ENCODE results near the gene LAMC1.

LAMC1 gene

GRCh38 chr1:183022202-183023145 is 746 bp upstream of the LAMC1 start:
- H3K4me3 ChIP-seq (ENCODE audit: low read length) = peak overlapping the region; percentile 76
- peaks cover 5% of the 10 kb centered on the region for H3K36me3 ChIP-seq (ENCODE audit: insufficient read depth, low read length)
- peaks cover 23% of the 10 kb centered on the region for H3K4me1 ChIP-seq (ENCODE audit: control insufficient read depth, insufficient read depth, low read length)
- no peaks in the 10 kb centered on the region for H3K9me3 ChIP-seq (replicated peaks; ENCODE audit: low read length)
- peak overlapping the region; percentile 98 for H3K9ac ChIP-seq (ENCODE audit: low read depth, low read length)
- H3K27me3 ChIP-seq (ENCODE audit: control insufficient read depth, insufficient read depth, low read length) = no peaks in the 10 kb centered on the region
- peak overlapping the region; percentile 79 for H3K4me2 ChIP-seq (ENCODE audit: low read length)

GRCh38 chr1:183023601-183024316 is 539 bp downstream of the LAMC1 start:
- Histone ChIP-seq H3K9me3 (replicated peaks; ENCODE audit: low read length) (no peaks in the 10 kb centered on the region), H3K27me3 (ENCODE audit: control insufficient read depth, insufficient read depth, low read length) (no peaks in the 10 kb centered on the region), H3K4me3 (ENCODE audit: low read length) (peak overlapping the region; percentile 94), H3K9ac (ENCODE audit: low read depth, low read length) (peak overlapping the region; percentile 98), H3K4me1 (ENCODE audit: control insufficient read depth, insufficient read depth, low read length) (peaks cover 35% of the 10 kb centered on the region), H3K36me3 (ENCODE audit: insufficient read depth, low read length) (peaks cover 12% of the 10 kb centered on the region), H3K4me2 (ENCODE audit: low read length) (peak overlapping the region; percentile 84)

- no peaks in the 10 kb centered on the region for H3K9me3 ChIP-seq (replicated peaks; ENCODE audit: low read length)
- H3K27me3 ChIP-seq (ENCODE audit: control insufficient read depth, insufficient read depth, low read length) = no peaks in the 10 kb centered on the region
- H3K9ac ChIP-seq (ENCODE audit: low read depth, low read length) = peak overlapping the region; percentile 98
- peaks cover 19% of the 10 kb centered on the region for H3K36me3 ChIP-seq (ENCODE audit: insufficient read depth, low read length)
- peak overlapping the region; percentile 94 for H3K4me3 ChIP-seq (ENCODE audit: low read length)
- peak overlapping the region; percentile 84 for H3K4me2 ChIP-seq (ENCODE audit: low read length)
- H3K4me1 ChIP-seq (ENCODE audit: control insufficient read depth, insufficient read depth, low read length) = peaks cover 42% of the 10 kb centered on the region
These were observed 1.2 kb downstream of the LAMC1 start for GRCh38 chr1:183024317-183025009.

GRCh38 chr1:183025010-183025337 is 1.8 kb downstream of the LAMC1 start:
- peak overlapping the region; percentile 98 for H3K9ac ChIP-seq (ENCODE audit: low read depth, low read length)
- no peaks in the 10 kb centered on the region for H3K9me3 ChIP-seq (replicated peaks; ENCODE audit: low read length)
- peak overlapping the region; percentile 84 for H3K4me2 ChIP-seq (ENCODE audit: low read length)
- peaks cover 19% of the 10 kb centered on the region for H3K36me3 ChIP-seq (ENCODE audit: insufficient read depth, low read length)
- H3K4me1 ChIP-seq (ENCODE audit: control insufficient read depth, insufficient read depth, low read length) = peaks cover 47% of the 10 kb centered on the region
- H3K4me3 ChIP-seq (ENCODE audit: low read length) = peak overlapping the region; percentile 94
- H3K27me3 ChIP-seq (ENCODE audit: control insufficient read depth, insufficient read depth, low read length) = no peaks in the 10 kb centered on the region

GRCh38 chr1:183025782-183026774 is 2.9 kb downstream of the LAMC1 start:
- H3K4me2 ChIP-seq (ENCODE audit: low read length) = peak overlapping the region; percentile 84
- peak overlapping the region; percentile 94 for H3K4me3 ChIP-seq (ENCODE audit: low read length)
- no peaks in the 10 kb centered on the region for H3K27me3 ChIP-seq (ENCODE audit: control insufficient read depth, insufficient read depth, low read length)
- peak overlapping the region; percentile 98 for H3K9ac ChIP-seq (ENCODE audit: low read depth, low read length)
- no peaks in the 10 kb centered on the region for H3K9me3 ChIP-seq (replicated peaks; ENCODE audit: low read length)
- peaks cover 58% of the 10 kb centered on the region for H3K4me1 ChIP-seq (ENCODE audit: control insufficient read depth, insufficient read depth, low read length)
- H3K36me3 ChIP-seq (ENCODE audit: insufficient read depth, low read length) = peaks cover 19% of the 10 kb centered on the region

GRCh38 chr1:183027031-183027430 is 3.8 kb downstream of the LAMC1 start:
- Histone ChIP-seq H3K4me1 (ENCODE audit: control insufficient read depth, insufficient read depth, low read length) (peaks cover 64% of the 10 kb centered on the region), H3K9me3 (replicated peaks; ENCODE audit: low read length) (no peaks in the 10 kb centered on the region), H3K27me3 (ENCODE audit: control insufficient read depth, insufficient read depth, low read length) (no peaks in the 10 kb centered on the region), H3K9ac (ENCODE audit: low read depth, low read length) (peak overlapping the region; percentile 98), H3K4me3 (ENCODE audit: low read length) (peak overlapping the region; percentile 94), H3K4me2 (ENCODE audit: low read length) (peak overlapping the region; percentile 84), H3K36me3 (ENCODE audit: insufficient read depth, low read length) (peaks cover 19% of the 10 kb centered on the region)

GRCh38 chr1:183027791-183028190 is 4.6 kb downstream of the LAMC1 start:
- H3K27me3 ChIP-seq (ENCODE audit: control insufficient read depth, insufficient read depth, low read length) = no peaks in the 10 kb centered on the region
- peak overlapping the region; percentile 98 for H3K9ac ChIP-seq (ENCODE audit: low read depth, low read length)
- H3K4me3 ChIP-seq (ENCODE audit: low read length) = peak overlapping the region; percentile 94
- peaks cover 23% of the 10 kb centered on the region for H3K36me3 ChIP-seq (ENCODE audit: insufficient read depth, low read length)
- peak overlapping the region; percentile 84 for H3K4me2 ChIP-seq (ENCODE audit: low read length)
- peaks cover 66% of the 10 kb centered on the region for H3K4me1 ChIP-seq (ENCODE audit: control insufficient read depth, insufficient read depth, low read length)
- no peaks in the 10 kb centered on the region for H3K9me3 ChIP-seq (replicated peaks; ENCODE audit: low read length)

- peak overlapping the region; percentile 69 for H3K4me2 ChIP-seq (ENCODE audit: low read length)
- H3K9me3 ChIP-seq (replicated peaks; ENCODE audit: low read length) = no peaks in the 10 kb centered on the region
- peak overlapping the region; percentile 44 for H3K9ac ChIP-seq (ENCODE audit: low read depth, low read length)
- H3K27me3 ChIP-seq (ENCODE audit: control insufficient read depth, insufficient read depth, low read length) = no peaks in the 10 kb centered on the region
- H3K4me3 ChIP-seq (ENCODE audit: low read length) = peak overlapping the region; percentile 54
- peaks cover 31% of the 10 kb centered on the region for H3K36me3 ChIP-seq (ENCODE audit: insufficient read depth, low read length)
- peaks cover 72% of the 10 kb centered on the region for H3K4me1 ChIP-seq (ENCODE audit: control insufficient read depth, insufficient read depth, low read length)
These were observed 6.4 kb downstream of the LAMC1 start for GRCh38 chr1:183029591-183030000.

GRCh38 chr1:183030053-183030452 is 6.8 kb downstream of the LAMC1 start:
- peaks cover 72% of the 10 kb centered on the region for H3K4me1 ChIP-seq (ENCODE audit: control insufficient read depth, insufficient read depth, low read length)
- H3K4me2 ChIP-seq (ENCODE audit: low read length) = peak overlapping the region; percentile 69
- no peaks in the 10 kb centered on the region for H3K27me3 ChIP-seq (ENCODE audit: control insufficient read depth, insufficient read depth, low read length)
- peak overlapping the region; percentile 22 for H3K9ac ChIP-seq (ENCODE audit: low read depth, low read length)
- peaks cover 30% of the 10 kb centered on the region for H3K36me3 ChIP-seq (ENCODE audit: insufficient read depth, low read length)
- H3K4me3 ChIP-seq (ENCODE audit: low read length) = no peak overlapping the region
- H3K9me3 ChIP-seq (replicated peaks; ENCODE audit: low read length) = no peaks in the 10 kb centered on the region

GRCh38 chr1:183032122-183032921 is 9.1 kb downstream of the LAMC1 start:
- peaks cover 31% of the 10 kb centered on the region for H3K36me3 ChIP-seq (ENCODE audit: insufficient read depth, low read length)
- no peaks in the 10 kb centered on the region for H3K27me3 ChIP-seq (ENCODE audit: control insufficient read depth, insufficient read depth, low read length)
- peaks cover 60% of the 10 kb centered on the region for H3K4me1 ChIP-seq (ENCODE audit: control insufficient read depth, insufficient read depth, low read length)

More at GRCh38 chr1:183032122-183032921, 9.1 kb downstream of the LAMC1 start:
- Histone ChIP-seq H3K4me2 (ENCODE audit: low read length) (peak overlapping the region; percentile 40), H3K9me3 (replicated peaks; ENCODE audit: low read length) (no peaks in the 10 kb centered on the region), H3K4me3 (ENCODE audit: low read length) (no peak overlapping the region), H3K9ac (ENCODE audit: low read depth, low read length) (peak overlapping the region; percentile 11)

Data from skeletal muscle satellite cell (primary cell).